CD4-positive, alpha-beta T cell treated with Interleukin-4 for 4 hours (primary cell): ENCODE results near the gene CTDP1.
"Not testable (repeated sequence)": the region's sequence is repeated elsewhere in the genome, so short reads cannot be mapped to it uniquely, and the experiment has no call there.

Experiments
- DNase-seq: peaks from one replicate; pipeline ENCODE4 v3.0.0-alpha.2; 2020

The CTDP1 gene

GRCh38 chr18:79706006-79706405, 26.4 kb downstream of the CTDP1 start:
- no peak for DNase-seq

GRCh38 chr18:79706658-79707057, 27.1 kb downstream of the CTDP1 start:
- DNase-seq = no peak

GRCh38 chr18:79707239-79707638, 27.6 kb downstream of the CTDP1 start:
- no peak for DNase-seq

GRCh38 chr18:79707671-79708070, 28.1 kb downstream of the CTDP1 start:
- DNase-seq = no peak

- no peak for DNase-seq
Observed at GRCh38 chr18:79708412-79708811, 28.8 kb downstream of the CTDP1 start.

GRCh38 chr18:79712206-79712857, 32.7 kb downstream of the CTDP1 start:
- no peak for DNase-seq

- no peak for DNase-seq
Observed at GRCh38 chr18:79713341-79713740, 33.7 kb downstream of the CTDP1 start.

- no peak for DNase-seq
Observed at GRCh38 chr18:79714531-79715240, 35.1 kb downstream of the CTDP1 start.

GRCh38 chr18:79715280-79715679, 35.7 kb downstream of the CTDP1 start:
- no peak for DNase-seq

- DNase-seq = no peak
Observed at GRCh38 chr18:79717059-79717458, 37.5 kb downstream of the CTDP1 start.

- DNase-seq = no peak
Observed at GRCh38 chr18:79717555-79718074, 38.0 kb downstream of the CTDP1 start.

- DNase-seq = no peak
Observed at GRCh38 chr18:79718126-79718525, 38.5 kb downstream of the CTDP1 start.

- DNase-seq = no peak
Observed at GRCh38 chr18:79718878-79719477, 39.4 kb downstream of the CTDP1 start.

- DNase-seq = not testable (repeated sequence)
Observed at GRCh38 chr18:79719478-79720358, 40.1 kb downstream of the CTDP1 start.

GRCh38 chr18:79720359-79720733, 40.7 kb downstream of the CTDP1 start:
- DNase-seq = no peak

GRCh38 chr18:79723036-79723435, 43.4 kb downstream of the CTDP1 start:
- DNase-seq = no peak

GRCh38 chr18:79723628-79724027, 44.0 kb downstream of the CTDP1 start:
- no peak for DNase-seq

GRCh38 chr18:79724299-79725080, 44.9 kb downstream of the CTDP1 start:
- no peak for DNase-seq

- DNase-seq = no peak
Observed at GRCh38 chr18:79725486-79725885, 45.9 kb downstream of the CTDP1 start.

GRCh38 chr18:79726721-79727120, 47.1 kb downstream of the CTDP1 start:
- DNase-seq = no peak

- DNase-seq = no peak
Observed at GRCh38 chr18:79727211-79727610, 47.6 kb downstream of the CTDP1 start.

GRCh38 chr18:79728931-79729586, 49.5 kb downstream of the CTDP1 start:
- no peak for DNase-seq
